HepG2 (cell line): ENCODE measurements around the gene CHD9. TPM values are rescaled to one million over a fixed set of nuclear protein-coding genes. Genes with fewer than 3 reads are reported as not detected.

ENCODE experiments used
- ATAC-seq: fragments of 200-7000 bp; cut with Tn5 transposase; 3 replicates; pipeline ENCODE4 v1.9.1; 2020; ENCODE audit warnings: mild to moderate bottlenecking, moderate library complexity
- BruUV-seq: library from RNA; stranded (reverse); fragments of 400-500 nt; replicated peaks from 2 replicates; lab custom pipeline; 2021; lab: Mats Ljungman, UMichigan
- CTCF ChIA-PET: fragments of 300-600 bp; formaldehyde crosslinking; extraction: SDS; loops from one replicate; lab custom pipeline; 2021; ENCODE audit warnings: low total read pairs, inconsistent platforms, low intra/inter-chr PET ratio; lab: Yijun Ruan, JAX
- POLR2A ChIA-PET: fragments of 350-600 bp; sonication (Branson Sonifier 250); formaldehyde crosslinking; loops from one replicate; lab custom pipeline; 2020; ENCODE audit warnings: antibody characterized with exemption, inconsistent platforms; lab: Yijun Ruan, JAX
- DNase-seq: peaks from one replicate; pipeline ENCODE4 v3.0.0-alpha.2; 2015; ENCODE audit warnings: low spot score
- FAIRE-seq: peaks from 3 replicates; lab custom pipeline; 2011; peaks lifted over from hg19 to GRCh38; lab: Jason Lieb, UNC
- H2AFZ ChIP-seq: one replicate; pipeline ENCODE4 v1.6.1; 2011; ENCODE audit warnings: low read length, inconsistent platforms
- H3K27ac ChIP-seq: fragments of 300-600 bp; 3 replicates; pipeline ENCODE4 v1.8.0; 2011; ENCODE audit warnings: mixed run types, mild to moderate bottlenecking, mixed read lengths, low read length, inconsistent platforms; ENCODE audit not compliant: insufficient read depth; ENCODE audit errors: extremely low read length
- H3K27me3 ChIP-seq, 2 experiments: fragments of 200-600 bp in 1 of 2; 2 replicates in 1 of 2; 3 replicates in 1 of 2; pipeline versions ENCODE4 v1.6.0 to v1.8.0; 2011; ENCODE audit warnings: low read length in 2 of 2, mild to moderate bottlenecking in 2 of 2, moderate library complexity in 2 of 2, inconsistent platforms in 1 of 2; ENCODE audit not compliant: insufficient read depth in 2 of 2, control insufficient read depth in 1 of 2
- H3K36me3 ChIP-seq, 2 experiments: fragments of 200-600 bp in 1 of 2; replicated peaks in 1 of 2; 2 replicates in 1 of 2; 3 replicates in 1 of 2; pipeline versions ENCODE4 v1.5.1 to v1.8.0; 2011; ENCODE audit warnings: low read length in 2 of 2, inconsistent platforms in 1 of 2; ENCODE audit not compliant: insufficient read depth in 2 of 2, control insufficient read depth in 1 of 2
- H3K4me1 ChIP-seq: 2 replicates; pipeline ENCODE4 v1.5.1; 2012; ENCODE audit warnings: low read length, inconsistent platforms; ENCODE audit not compliant: insufficient read depth
- H3K4me2 ChIP-seq: 2 replicates; pipeline ENCODE4 v1.6.0; 2011; ENCODE audit warnings: low read depth, low read length, inconsistent platforms
- H3K4me3 ChIP-seq, 3 experiments: fragments of 200-600 bp in 1 of 3; sonication (generic), shearing (Covaris generic) in 1 of 3; replicated peaks in 1 of 3; 2 replicates each; pipeline ENCODE4 v1.5.1; 2011 to 2016; ENCODE audit warnings: low read length in 3 of 3, inconsistent platforms in 2 of 3, low read depth in 2 of 3, mild to moderate bottlenecking in 2 of 3, control low read depth in 1 of 3, mixed read lengths in 1 of 3; ENCODE audit not compliant: insufficient read depth in 1 of 3
- H3K79me2 ChIP-seq: one replicate; pipeline ENCODE4 v1.6.1; 2011; ENCODE audit warnings: low read length, inconsistent platforms; ENCODE audit not compliant: insufficient read depth
- H3K9ac ChIP-seq: 2 replicates; pipeline ENCODE4 v1.6.0; 2011; ENCODE audit warnings: mild to moderate bottlenecking, low read depth, low read length, inconsistent platforms; ENCODE audit not compliant: insufficient read depth
- H3K9me3 ChIP-seq: 2 replicates; pipeline ENCODE4 v1.5.1; 2012; ENCODE audit warnings: mild to moderate bottlenecking, low read length
- H4K20me1 ChIP-seq: 2 replicates; pipeline ENCODE4 v1.6.0; 2011; ENCODE audit warnings: inconsistent platforms, mild to moderate bottlenecking, low read length, moderate library complexity; ENCODE audit not compliant: insufficient read depth
- GATAD2A ChIP-seq: IDR thresholded peaks from 2 replicates; pipeline ENCODE4 v1.6.1; 2016
- RFX1 ChIP-seq: fragments of 450-650 bp; IDR thresholded peaks from 2 replicates; pipeline ENCODE4 v1.6.1; 2017
- SOX13 ChIP-seq, 3 experiments: fragments of 450-650 bp in 1 of 3; sonication (generic) in 1 of 3; formaldehyde crosslinking in 1 of 3; IDR thresholded peaks in 2 of 3; conservative IDR thresholded peaks in 1 of 3; 2 replicates each; pipeline versions ENCODE4 v1.5.0 to v1.6.1; 2016 to 2020; ENCODE audit warnings: antibody characterized with exemption in 1 of 3, mild to moderate bottlenecking in 1 of 3, missing compliant biosample characterization in 1 of 3, missing genetic modification reagents in 1 of 3, moderate library complexity in 1 of 3
- SPEN ChIP-seq: sonication (generic); formaldehyde crosslinking; IDR thresholded peaks from 2 replicates; pipeline ENCODE4 v1.5.1; 2020; ENCODE audit warnings: low read depth, mild to moderate bottlenecking, missing genetic modification reagents
- ZNF335 ChIP-seq: sonication (generic); formaldehyde crosslinking; IDR thresholded peaks from 2 replicates; pipeline ENCODE4 v1.4.0; 2020; ENCODE audit warnings: missing genetic modification reagents
- WGBS: methylation state at CpG from one replicate; pipeline ENCODE4 v1.1.6; 2017; ENCODE audit warnings: low lambda C conversion rate; 5-methylcytosine and 5-hydroxymethylcytosine counted together
- in situ Hi-C: cut with HindIII; loops from 2 replicates; pipeline ENCODE4 v1.10.0; 2017; ENCODE audit warnings: low pct_unique_long_range_greater_than_20kb; ENCODE audit not compliant: extremely low pct_ligation_motif_present
- intact Hi-C: fragments of 100-400 bp; cut with micrococcal nuclease; formaldehyde crosslinking; loops from one replicate; pipeline ENCODE4 v1.10.0; 2022; ENCODE audit not compliant: unreplicated experiment
- polyA plus RNA-seq, 8 experiments: library from polyadenylated mRNA; depleted of rRNA in 3 of 8; stranded (reverse) in 7 of 8; unstranded in 1 of 8; fragments of >200 nt; fragmentation: Illumina TruSeq in 4 of 8; extraction: Trizol in 4 of 8; gene quantifications; 2 replicates each; pipeline versions ENCODE4 v1.2.1 to v1.2.3, GENCODE V29; 2011 to 2016; ENCODE audit warnings: low read depth in 4 of 8, missing spikeins in 1 of 8, mixed read lengths in 1 of 8; ENCODE audit not compliant: insufficient read depth in 1 of 8
- total RNA-seq, 5 experiments: library from RNA; depleted of rRNA; stranded (reverse); fragments of >200 nt; fragmentation: Illumina TruSeq; extraction: Trizol; gene quantifications; 2 replicates each; pipeline ENCODE4 v1.2.3, GENCODE V29; 2016; ENCODE audit warnings: low read depth in 1 of 5
- TF ChIP-seq, protein P1 (sequence below): sonication (generic); formaldehyde crosslinking; IDR thresholded peaks from 2 replicates; pipeline ENCODE4 v1.5.0; 2020; ENCODE audit warnings: mild to moderate bottlenecking, missing genetic modification reagents, borderline replicate concordance
- TF ChIP-seq, protein P2 (sequence below): sonication (generic); formaldehyde crosslinking; IDR thresholded peaks from 2 replicates; pipeline ENCODE4 v1.5.1; 2020; ENCODE audit warnings: mild to moderate bottlenecking, missing genetic modification reagents, moderate library complexity
- TF ChIP-seq, protein P3 (sequence below): sonication (generic); formaldehyde crosslinking; IDR thresholded peaks from 2 replicates; pipeline ENCODE4 v1.5.0; 2020; ENCODE audit warnings: mild to moderate bottlenecking, missing genetic modification reagents, moderate library complexity
- TF ChIP-seq, protein P4 (sequence below): IDR thresholded peaks from 2 replicates; pipeline ENCODE4 v1.6.1; 2018; ENCODE audit warnings: missing genetic modification reagents, mild to moderate bottlenecking, missing compliant biosample characterization
- TF ChIP-seq, protein P5 (sequence below): sonication (generic); formaldehyde crosslinking; IDR thresholded peaks from 2 replicates; pipeline ENCODE4 v1.4.0; 2020; ENCODE audit warnings: missing genetic modification reagents

The CHD9 gene
- total and polyA plus RNA-seq, 2 of the 13 experiments (the other 11 are each of a cell fraction or from before 2014, with no cell fraction given): 23.4 to 27.7 TPM

DNA sequence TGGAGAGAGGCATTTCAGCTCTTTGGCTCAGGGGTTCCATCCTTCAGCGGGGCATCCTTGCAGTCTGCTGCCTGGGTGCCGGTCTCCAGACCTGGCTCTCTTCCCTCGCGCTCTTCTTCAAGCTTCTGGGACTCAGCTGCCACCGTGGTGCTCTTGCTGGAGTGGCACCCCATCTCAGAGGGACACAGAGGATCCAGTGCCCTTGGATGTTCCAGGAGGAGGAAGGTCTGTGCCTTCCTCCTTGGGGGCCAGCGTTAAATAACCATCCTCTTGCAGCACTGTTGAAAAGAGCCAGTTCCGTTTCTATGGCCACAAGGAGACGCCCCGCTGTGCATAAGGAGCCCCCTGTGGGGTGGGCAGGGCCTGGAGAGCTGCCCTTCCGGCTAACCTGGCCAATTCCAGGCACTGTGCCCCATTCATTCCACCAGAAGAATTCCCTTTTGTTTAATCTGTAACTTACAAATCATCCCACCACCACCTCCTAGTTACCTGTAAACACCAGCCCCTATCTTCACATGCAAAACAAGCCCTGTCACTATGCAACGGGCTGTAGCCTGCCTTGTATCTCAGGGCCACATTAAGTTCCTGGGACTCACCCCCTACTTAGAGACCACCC is 10.7 kb upstream of the CHD9 start:
- no TSS peak for BruUV-seq
- peaks cover 82% of the 10 kb centered on the region for H3K4me1 ChIP-seq
- H3K4me3 ChIP-seq: peak overlapping the region in 1 of 3 experiments; percentile 49; a peak in 2 of 6 replicates
- no peak overlapping the region for H3K27ac ChIP-seq
- intact Hi-C loops (no loop called here), in situ Hi-C loops (no loop called here)
- peak; percentile 12 for FAIRE-seq
- WGBS: 31% methylated on average over 10 of the region's 11 CpGs
- H3K27me3 ChIP-seq: peaks cover 0 to 4% of the 10 kb centered on the region in 2 experiments; a peak in 1 of 5 replicates
- no peaks in the 10 kb centered on the region for H3K79me2 ChIP-seq
- H4K20me1 ChIP-seq: no peaks in the 10 kb centered on the region
- H2AFZ ChIP-seq: peak overlapping the region; percentile 53
- peak; percentile 65 for ATAC-seq
- H3K4me2 ChIP-seq: peak overlapping the region; percentile 66
- H3K36me3 ChIP-seq: no peaks in the 10 kb centered on the region
- H3K9ac ChIP-seq: peak overlapping the region; percentile 49; the same call in 1 of the 2 replicates
- no peaks in the 10 kb centered on the region for H3K9me3 ChIP-seq
- ChIA-PET CTCF (no interaction called here), POLR2A (interaction anchor here (0.6 kb wide), 1 partner anchor 8 kb away, joined by 4 read pairs; the partner anchor contains the start of gene CHD9NB)
- DNase-seq: peak; percentile 68
- TF ChIP-seq, protein P1, sequence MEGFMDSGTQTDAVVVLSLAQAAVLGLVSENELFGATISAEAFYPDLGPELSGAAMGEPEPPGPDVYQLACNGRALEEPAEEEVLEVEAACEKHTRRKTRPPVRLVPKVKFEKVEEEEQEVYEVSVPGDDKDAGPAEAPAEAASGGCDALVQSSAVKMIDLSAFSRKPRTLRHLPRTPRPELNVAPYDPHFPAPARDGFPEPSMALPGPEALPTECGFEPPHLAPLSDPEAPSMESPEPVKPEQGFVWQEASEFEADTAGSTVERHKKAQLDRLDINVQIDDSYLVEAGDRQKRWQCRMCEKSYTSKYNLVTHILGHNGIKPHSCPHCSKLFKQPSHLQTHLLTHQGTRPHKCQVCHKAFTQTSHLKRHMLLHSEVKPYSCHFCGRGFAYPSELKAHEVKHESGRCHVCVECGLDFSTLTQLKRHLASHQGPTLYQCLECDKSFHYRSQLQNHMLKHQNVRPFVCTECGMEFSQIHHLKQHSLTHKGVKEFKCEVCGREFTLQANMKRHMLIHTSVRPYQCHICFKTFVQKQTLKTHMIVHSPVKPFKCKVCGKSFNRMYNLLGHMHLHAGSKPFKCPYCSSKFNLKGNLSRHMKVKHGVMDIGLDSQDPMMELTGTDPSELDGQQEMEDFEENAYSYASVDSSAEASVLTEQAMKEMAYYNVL: no peak
- TF ChIP-seq SPEN (CRISPR knock-in tag) (peak; percentile 22; the same call in 1 of the 2 replicates), GATAD2A (CRISPR knock-in tag) (0 out of 2 replicates have a peak, but pooled peaks have one; percentile 25), ZNF335 (CRISPR knock-in tag) (0 out of 2 replicates have a peak, but pooled peaks have one; percentile 36), RFX1 (peak; percentile 61; the same call in 1 of the 2 replicates), SOX13 (IDR thresholded peaks at IDR 0.05) (no peak), SOX13 (CRISPR knock-in tag; conservative IDR thresholded peaks at IDR 0.05 in 1 of 2, IDR thresholded peaks at IDR 0.05 in 1 of 2) (peak in 1 of 2 experiments; percentile 37; a peak in 1 of 4 replicates)
- TF ChIP-seq, protein P2, sequence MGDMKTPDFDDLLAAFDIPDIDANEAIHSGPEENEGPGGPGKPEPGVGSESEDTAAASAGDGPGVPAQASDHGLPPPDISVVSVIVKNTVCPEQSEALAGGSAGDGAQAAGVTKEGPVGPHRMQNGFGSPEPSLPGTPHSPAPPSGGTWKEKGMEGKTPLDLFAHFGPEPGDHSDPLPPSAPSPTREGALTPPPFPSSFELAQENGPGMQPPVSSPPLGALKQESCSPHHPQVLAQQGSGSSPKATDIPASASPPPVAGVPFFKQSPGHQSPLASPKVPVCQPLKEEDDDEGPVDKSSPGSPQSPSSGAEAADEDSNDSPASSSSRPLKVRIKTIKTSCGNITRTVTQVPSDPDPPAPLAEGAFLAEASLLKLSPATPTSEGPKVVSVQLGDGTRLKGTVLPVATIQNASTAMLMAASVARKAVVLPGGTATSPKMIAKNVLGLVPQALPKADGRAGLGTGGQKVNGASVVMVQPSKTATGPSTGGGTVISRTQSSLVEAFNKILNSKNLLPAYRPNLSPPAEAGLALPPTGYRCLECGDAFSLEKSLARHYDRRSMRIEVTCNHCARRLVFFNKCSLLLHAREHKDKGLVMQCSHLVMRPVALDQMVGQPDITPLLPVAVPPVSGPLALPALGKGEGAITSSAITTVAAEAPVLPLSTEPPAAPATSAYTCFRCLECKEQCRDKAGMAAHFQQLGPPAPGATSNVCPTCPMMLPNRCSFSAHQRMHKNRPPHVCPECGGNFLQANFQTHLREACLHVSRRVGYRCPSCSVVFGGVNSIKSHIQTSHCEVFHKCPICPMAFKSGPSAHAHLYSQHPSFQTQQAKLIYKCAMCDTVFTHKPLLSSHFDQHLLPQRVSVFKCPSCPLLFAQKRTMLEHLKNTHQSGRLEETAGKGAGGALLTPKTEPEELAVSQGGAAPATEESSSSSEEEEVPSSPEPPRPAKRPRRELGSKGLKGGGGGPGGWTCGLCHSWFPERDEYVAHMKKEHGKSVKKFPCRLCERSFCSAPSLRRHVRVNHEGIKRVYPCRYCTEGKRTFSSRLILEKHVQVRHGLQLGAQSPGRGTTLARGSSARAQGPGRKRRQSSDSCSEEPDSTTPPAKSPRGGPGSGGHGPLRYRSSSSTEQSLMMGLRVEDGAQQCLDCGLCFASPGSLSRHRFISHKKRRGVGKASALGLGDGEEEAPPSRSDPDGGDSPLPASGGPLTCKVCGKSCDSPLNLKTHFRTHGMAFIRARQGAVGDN (CRISPR knock-in tag): peak; percentile 48
- TF ChIP-seq, protein P3, sequence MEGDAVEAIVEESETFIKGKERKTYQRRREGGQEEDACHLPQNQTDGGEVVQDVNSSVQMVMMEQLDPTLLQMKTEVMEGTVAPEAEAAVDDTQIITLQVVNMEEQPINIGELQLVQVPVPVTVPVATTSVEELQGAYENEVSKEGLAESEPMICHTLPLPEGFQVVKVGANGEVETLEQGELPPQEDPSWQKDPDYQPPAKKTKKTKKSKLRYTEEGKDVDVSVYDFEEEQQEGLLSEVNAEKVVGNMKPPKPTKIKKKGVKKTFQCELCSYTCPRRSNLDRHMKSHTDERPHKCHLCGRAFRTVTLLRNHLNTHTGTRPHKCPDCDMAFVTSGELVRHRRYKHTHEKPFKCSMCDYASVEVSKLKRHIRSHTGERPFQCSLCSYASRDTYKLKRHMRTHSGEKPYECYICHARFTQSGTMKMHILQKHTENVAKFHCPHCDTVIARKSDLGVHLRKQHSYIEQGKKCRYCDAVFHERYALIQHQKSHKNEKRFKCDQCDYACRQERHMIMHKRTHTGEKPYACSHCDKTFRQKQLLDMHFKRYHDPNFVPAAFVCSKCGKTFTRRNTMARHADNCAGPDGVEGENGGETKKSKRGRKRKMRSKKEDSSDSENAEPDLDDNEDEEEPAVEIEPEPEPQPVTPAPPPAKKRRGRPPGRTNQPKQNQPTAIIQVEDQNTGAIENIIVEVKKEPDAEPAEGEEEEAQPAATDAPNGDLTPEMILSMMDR (CRISPR knock-in tag): peak; percentile 51; the same call in 1 of the 2 replicates
- TF ChIP-seq, protein P4, sequence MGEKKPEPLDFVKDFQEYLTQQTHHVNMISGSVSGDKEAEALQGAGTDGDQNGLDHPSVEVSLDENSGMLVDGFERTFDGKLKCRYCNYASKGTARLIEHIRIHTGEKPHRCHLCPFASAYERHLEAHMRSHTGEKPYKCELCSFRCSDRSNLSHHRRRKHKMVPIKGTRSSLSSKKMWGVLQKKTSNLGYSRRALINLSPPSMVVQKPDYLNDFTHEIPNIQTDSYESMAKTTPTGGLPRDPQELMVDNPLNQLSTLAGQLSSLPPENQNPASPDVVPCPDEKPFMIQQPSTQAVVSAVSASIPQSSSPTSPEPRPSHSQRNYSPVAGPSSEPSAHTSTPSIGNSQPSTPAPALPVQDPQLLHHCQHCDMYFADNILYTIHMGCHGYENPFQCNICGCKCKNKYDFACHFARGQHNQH: 0 out of 2 replicates have a peak, but pooled peaks have one; percentile 23
- TF ChIP-seq, protein P5, sequence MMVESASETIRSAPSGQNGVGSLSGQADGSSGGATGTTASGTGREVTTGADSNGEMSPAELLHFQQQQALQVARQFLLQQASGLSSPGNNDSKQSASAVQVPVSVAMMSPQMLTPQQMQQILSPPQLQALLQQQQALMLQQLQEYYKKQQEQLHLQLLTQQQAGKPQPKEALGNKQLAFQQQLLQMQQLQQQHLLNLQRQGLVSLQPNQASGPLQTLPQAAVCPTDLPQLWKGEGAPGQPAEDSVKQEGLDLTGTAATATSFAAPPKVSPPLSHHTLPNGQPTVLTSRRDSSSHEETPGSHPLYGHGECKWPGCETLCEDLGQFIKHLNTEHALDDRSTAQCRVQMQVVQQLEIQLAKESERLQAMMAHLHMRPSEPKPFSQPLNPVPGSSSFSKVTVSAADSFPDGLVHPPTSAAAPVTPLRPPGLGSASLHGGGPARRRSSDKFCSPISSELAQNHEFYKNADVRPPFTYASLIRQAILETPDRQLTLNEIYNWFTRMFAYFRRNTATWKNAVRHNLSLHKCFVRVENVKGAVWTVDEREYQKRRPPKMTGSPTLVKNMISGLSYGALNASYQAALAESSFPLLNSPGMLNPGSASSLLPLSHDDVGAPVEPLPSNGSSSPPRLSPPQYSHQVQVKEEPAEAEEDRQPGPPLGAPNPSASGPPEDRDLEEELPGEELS (CRISPR knock-in tag): peak; percentile 71
